Activated CD8-positive, alpha-beta memory T cell treated with anti-CD3 and anti-CD28 coated beads, Interleukin-2, amount 50 U/mL, for 48 hours (primary cell): Measurements from ENCODE around the gene KDR.

Source experiments
- DNase-seq: peaks from one replicate; pipeline ENCODE4 v3.0.0-alpha.2; 2020

Gene KDR

DNA sequence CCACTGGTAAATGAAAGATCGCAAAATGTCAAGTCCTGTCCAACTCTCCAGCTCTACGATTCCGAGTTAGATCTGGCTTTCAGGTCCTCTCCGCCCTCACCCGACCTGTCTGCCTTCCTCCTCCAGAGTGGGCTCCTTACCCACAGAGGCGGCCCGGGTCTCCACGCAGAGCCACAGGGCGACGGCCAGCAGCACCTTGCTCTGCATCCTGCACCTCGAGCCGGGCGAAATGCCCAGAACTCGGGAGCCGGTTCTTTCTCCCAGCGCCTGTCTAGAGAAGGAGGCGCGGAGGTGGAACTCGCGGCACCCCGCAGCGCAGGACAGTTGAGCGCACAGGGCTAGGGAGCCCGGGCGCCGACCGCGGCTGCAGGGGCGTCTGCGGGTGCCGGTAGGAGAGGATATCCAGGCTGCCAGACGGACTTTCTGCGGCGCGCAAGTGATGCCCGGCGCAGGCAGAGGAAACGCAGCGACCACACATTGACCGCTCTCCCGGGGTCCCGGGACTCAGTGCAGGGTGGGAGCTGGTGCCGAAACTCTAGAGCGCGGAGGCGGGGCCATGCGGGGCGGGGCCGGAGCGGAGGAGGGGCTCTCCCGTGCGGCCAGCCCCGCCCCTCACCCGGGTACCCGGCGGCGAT lies at the start of gene KDR:
TSS of gene KDR (minus strand) at position 509 of the 635 bp plus-strand sequence. CDS start at position 207, 302 bp downstream.
- DNase-seq = no peak

DNA sequence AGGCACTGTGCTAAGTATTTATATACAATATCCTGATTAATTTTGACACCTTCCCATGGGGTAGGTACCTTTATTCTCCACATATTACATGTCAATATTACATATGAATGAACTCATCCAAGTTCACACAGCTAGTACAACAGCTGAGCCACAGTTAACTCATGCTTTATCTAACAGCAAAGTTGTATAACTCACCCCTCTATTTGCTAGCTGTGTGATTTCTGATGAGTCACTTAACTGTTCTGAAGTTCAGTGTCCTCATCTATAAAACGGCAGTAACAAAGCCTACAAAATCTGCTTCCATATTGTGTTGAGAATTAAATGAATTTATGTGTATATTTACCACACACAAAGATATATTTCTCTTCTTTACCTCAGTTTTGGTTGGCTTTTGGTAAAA lies 48.2 kb upstream of the KDR start:
- DNase-seq = no peak

DNA sequence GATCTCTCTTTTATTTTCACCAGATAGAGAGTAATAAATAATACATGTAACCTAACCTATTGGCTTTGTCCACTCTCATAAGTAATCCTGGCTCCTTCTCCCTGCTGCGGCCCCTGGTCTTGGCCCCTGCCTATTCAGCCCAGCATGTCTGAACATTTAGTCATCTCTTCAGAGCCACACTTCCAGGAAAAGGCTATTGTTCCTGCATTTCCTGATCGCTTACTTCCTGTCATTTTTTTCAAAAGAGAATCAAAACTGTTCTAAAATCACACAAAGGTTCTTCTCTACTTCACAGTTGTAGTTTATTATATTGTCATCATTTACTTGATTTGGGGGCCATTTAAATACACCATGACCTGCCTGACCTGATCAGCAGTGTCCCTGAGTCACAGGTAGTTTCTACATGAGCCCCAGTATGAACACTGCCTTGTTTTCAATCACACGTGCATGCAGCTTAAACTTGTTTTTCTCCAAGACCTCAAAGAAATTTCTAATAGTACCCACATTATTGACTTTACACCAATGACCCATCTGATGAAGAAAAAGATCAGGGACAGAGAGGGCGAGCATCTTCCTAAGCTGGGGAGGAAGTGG lies 47.4 kb upstream of the KDR start:
- DNase-seq = no peak

DNA sequence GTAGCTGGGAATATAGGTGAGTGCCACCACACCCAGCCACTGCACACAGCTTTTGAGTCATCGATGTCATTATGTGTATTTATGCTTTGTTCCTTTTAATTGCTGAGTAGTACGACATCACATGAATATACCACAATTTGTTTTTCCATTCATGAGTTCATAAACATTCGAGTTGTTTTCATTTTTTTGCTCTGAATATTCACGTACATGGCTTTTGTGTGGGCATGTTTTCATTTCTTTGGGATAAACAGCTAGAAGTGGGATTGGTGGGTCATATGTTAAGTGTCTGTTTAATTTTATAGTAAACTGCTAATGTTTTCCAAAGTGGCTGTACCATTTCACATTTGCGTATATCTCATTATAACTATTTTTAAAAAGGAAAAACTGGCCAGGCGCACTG lies 45.1 kb upstream of the KDR start:
- no peak for DNase-seq

DNA sequence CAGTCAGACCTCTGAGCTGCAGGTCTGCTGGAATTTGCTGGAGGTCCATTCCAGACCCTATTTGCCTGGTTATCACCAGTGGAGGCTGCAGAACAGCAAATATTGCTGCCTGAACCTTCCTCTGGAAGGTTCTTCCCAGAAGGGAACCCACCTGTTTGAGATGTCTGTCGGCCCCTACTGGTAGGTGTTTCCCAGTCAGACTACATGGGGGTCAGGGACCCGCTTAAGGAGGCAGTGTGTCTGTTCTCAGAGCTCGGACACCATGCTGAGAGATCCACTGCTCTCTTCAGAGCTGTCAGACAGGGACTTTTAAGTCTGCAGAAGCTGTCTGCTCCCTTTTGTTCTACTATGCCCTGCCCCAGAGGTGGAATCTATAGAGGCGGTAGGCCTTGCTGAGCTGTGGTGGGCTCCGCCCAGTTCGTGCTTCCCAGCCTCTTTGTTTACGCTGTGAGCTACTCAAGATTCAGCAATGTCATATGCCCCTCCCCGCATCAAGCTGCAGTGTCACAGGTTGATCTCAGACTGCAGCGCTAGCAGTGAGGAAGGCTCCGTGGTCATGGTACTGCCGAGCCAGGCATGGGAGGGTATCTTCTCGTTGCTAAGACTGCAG lies 44.1 kb upstream of the KDR start:
- no peak for DNase-seq

DNA sequence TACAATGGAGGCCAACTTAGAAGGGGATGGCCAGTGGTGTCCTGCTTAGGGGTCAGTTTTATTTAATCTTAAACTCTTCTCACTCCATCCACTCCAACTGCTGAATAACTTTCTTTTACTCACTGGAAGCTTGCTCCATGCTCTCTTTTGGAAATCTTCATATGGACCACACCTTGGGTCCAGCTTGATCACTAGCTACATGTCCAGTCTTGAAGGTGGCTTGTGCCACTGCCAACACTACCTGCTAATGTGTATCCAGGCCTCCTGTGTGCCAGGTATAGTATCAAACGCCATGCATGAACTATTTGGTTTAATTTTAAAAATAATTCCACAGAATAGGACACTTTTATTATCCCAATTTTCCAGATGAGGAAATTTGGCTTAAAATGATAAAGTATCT lies 37.0 kb upstream of the KDR start:
- no peak for DNase-seq

DNA sequence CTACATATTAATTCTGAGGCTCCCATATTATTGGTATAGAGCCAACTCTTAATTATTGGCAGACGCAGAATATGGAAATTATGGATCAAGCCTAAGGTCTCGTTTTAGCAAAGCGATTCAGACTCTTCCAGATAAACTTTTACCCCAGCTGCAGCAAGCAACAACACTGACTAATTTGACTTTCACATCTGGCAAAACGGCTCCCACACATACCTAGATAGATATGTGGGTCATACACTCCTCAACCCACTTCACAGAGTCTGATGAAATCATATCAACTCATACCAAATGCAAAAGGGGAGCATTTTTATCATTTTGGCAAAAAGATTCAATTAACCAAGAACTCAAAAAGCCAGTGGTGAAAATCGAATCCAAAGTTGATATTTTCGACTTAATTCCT lies 36.3 kb upstream of the KDR start:
- DNase-seq = no peak

DNA sequence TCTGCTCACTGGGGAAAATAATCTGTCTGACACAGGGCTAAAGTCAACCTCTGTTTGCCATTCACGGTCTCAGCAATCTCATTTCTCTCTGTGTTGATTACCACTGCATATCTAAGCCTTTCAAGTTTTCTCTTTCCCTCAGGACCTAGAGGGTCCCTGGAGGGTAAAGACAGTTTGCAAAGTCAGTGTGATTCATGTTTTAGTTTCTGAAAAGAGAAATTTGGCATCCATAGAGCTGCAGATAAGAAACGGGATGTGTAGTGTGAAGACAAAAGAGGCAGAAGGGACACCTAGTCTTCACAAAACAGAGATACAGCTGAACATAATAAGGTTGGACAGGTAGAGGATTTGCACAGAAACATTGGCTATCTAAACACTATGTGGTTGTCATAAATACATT lies 34.5 kb upstream of the KDR start:
- no peak for DNase-seq

DNA sequence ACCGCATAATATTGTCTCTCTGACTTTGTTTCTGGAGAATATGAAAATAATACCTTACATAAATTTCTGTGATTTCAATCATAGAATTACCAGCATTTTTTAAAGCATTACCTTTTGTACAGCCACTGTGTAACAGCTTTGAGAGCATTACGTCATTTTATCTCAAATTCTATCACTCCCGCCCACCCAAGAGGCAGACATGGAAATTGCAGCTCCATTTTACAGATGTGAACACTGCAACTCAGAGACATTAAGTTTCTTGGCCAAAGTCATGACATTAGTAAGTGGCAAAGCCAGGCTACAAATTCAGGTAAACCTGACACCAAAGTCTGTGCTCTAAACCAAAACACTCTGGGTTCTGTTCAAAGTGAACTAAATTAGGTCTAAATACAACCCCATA lies 33.6 kb upstream of the KDR start:
- DNase-seq = no peak

DNA sequence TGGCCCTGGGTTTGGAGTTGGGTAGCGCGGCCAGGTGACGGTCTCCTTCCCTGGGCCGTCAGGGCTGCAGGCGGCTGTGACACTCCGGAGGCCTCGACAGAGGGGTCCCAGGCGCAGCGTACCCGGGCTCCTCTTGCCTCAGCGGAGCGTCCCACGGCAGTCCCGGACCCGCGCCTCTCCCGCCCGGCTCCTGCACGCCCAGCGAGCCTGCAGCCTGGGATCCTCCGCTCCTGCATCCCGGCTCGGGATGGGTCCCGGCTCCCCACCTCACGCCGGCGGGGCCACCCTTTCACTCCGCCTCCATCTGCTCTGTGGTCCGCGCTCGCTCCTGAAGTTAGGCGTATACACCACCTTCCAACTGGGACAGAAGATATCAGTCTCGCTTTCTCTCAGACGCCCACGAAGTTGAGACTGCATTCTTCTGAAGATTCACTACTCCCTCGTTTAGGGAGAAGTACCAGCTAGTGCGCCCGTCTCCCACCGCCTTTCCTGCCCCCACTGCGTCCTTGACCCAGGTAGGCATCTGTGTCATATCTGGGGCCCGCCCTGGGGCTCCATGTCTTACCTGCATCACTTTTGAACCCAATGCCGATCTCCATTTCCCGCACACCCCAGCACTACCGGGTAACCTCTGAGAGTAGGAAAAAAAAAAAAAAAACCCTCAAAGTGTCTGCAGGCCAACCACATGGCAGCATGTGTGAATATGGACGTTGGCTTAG lies 32.3 kb upstream of the KDR start:
- no peak for DNase-seq

DNA sequence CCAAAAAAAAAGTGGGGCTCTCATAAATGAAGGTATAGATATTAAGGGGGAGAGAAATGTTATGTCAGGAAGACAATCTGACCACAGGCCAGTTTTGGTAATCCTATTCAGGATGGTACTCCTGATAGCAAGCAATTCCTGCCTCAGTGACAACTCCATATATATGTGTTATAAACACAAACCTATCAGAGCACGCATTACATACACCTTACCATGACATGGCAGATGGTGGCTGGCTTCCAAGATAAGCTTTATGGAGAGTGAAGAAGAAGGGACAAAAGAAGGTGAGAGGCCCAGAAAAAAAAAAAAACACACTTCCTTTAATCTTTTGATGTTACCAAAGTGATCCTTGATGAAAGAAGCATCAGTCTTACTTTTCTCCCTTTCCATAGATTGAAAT lies 29.5 kb upstream of the KDR start:
- no peak for DNase-seq

DNA sequence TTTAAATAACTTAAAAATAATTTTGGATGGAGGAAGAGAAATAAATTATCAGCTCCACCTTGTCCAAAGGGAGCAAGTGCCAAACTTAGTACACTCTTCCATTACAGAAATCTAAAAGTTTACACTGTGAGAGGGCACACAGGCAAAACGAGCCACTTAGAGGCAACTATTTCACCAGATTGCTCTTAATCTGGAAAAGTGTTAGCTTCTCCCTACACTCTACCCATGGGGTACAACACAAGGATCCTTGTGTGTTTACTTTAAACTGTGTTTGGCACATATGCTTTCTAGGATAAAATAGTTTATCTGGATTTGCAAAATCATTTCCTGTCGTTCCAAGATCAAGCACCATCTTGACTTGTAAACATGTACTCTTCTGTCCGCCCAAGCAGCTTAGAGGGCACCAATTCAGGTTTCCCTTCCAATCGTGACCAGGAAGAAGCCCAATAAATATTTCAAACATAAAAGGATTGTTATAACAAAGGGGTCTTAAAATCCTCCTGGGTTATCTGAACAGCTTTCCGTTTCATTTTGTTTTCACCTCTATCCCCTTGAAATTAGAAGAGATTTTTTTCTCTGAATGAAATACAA lies 29.0 kb upstream of the KDR start:
- no peak for DNase-seq

DNA sequence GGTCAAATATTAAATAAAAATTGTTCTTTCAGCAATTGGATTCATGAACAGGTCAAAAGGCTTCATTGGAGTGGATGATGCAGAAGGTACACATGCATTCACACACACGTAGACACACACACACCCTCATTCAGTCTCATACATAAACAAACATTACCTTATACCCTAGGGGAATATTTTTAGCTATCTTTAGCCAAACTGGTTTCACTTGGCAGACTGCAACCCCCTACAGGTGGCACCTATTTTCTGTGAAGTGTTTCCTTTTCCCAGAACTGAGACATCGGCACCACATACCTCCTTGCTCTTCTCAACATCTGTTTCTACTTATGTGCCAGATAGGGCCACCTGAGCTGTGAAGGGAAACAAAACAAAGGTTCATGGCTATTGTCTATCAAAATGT lies 18.5 kb upstream of the KDR start:
- no peak for DNase-seq

DNA sequence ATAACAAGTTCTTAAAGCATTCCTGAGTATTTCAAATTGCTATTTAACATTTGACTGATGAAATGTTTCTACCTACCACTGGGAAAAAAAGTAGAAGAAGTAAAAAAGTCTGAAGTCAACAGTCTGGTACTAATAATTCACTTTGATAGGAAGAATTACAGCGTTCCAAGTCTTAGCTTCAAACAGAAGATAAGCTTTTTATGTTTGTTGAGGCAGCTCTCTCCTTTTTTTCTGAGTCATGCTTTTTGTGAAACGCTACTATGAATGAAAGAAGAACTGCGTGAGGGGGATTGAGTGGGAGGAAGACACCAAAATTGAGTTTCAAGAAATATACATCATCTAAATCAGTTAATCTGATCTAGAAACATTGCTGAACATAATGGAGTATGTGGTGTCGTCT lies 13.0 kb upstream of the KDR start:
- no peak for DNase-seq

DNA sequence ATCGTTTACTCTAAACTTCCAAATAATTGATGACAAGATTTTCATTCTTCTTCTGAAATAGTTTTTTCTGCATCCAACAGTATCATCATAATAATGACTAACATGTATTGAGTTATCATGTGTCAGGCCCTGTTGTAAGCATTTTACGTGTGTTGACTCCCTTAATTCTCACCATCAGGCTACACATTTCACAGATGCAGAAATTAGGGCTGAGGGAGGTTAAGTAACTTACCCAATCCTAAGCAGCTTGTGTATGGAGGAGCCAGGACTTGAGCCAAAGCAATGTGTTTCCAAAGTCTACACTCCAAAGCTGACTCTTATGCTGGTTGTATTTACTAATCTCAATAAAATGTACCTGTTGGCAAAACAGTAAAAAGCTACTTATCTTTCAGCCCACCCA lies 11.2 kb upstream of the KDR start:
- DNase-seq = no peak

DNA sequence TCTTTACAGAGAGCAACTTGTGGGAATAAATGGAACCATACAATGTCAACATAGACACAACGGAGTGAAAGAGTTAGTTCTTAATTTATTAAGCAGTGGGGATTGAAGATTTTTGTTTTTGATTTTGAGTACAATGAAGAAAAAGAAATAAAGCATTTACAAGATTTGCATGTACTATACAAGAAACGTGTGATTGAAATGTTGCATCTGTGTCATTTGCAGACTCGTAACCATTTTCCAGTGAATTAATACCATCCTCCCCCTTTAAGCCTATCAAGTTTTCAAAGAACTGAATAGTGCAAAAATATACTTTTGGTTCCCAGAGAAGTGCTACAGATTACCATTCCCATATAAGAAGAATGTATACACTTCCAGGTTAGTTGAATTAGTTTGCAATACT lies 8.6 kb upstream of the KDR start:
- no peak for DNase-seq

DNA sequence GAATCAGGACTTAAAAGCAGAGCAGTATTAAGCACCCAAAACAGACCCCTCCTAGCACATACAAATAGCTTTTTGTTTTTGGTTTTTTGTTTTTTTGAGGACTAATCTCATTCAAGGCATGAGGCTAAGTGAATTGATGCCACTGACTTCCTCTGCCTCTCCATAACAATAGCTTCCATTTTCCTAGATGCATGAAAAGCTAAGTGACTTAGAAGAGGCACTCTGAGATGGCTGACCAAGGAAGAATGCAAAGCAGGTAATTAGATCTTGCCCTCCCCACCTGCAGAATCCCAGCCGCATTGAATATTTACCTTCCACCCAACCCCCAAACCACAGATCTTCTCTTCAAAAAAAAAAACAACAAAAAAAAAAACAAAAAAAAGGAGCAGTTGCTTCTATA lies 7.4 kb upstream of the KDR start:
- no peak for DNase-seq

DNA sequence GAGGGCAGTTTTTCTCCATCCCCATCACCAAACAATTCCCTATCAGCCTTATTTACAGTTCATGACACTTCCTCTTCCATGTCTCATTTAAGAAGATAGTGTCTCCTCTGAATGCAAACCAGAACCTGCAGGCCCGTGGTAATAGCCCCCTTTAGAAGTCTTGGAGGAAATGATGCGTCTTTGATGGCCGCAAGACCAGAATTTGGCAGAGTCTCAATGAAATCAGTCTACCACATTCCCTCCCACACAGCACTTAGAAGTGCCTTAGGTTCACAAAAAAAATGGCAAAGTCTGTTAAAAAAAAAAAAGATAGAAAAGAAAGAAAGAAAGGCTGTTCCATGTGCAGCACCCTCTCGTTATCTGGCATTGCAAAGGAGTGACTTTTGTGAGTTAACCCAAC lies 2.1 kb upstream of the KDR start:
- DNase-seq = no peak

DNA sequence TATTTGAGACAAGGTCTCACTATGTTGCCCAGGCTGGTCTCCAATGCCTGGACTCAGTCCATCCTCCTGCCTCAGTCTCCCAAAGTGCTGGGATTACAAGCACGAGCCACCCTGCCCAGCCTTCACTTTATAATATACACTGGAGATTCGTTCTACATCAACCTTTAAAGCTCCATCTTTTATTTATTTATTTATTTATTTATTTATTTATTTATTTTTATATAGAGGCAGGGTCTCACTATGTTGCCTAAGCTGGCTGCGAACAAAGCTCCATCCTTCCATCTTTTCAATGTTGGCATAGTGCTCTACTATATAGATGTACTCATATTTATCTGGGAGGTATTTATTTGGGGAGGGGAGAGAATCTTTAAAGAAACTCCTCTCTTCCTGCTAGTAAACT lies 1.7 kb upstream of the KDR start:
- no peak for DNase-seq

DNA sequence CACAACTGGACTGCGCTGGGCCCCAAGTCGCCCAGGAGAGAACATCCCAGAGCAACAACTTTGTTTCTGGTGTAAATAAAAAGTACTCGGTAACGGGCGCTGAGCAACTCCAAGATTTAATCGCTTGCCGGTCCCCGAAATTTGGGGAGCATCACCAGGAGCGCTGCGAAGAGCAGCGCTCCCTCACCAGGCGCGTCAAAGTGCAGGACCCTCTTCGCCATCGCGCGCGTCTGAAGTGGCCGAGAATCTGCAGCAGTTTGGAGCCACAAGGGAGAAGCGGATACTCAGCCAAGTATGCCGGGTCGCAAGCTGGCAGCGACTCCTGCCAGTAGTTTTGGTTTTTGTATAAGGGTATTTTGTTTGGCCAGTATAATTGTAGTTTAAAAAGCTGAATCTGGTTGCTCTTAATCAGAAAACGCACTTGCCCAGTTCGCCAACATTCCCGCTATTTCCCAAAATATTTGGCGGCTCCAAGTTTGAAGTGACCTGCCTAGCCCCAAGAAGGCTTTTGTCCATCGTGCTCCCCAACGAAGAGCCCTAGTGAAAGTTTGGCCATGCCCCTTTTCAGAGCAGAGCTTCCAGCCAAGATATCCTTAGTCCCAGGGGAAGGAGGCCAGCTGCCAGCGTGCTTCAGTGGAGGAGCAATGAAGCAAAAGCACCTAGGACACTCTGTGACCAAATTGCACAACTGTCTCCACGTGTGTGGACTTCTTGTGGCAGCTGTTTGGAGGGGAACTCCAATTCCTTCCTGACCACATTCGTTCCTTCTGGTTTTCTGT lies 557 bp upstream of the KDR start:
- DNase-seq = no peak

DNA sequence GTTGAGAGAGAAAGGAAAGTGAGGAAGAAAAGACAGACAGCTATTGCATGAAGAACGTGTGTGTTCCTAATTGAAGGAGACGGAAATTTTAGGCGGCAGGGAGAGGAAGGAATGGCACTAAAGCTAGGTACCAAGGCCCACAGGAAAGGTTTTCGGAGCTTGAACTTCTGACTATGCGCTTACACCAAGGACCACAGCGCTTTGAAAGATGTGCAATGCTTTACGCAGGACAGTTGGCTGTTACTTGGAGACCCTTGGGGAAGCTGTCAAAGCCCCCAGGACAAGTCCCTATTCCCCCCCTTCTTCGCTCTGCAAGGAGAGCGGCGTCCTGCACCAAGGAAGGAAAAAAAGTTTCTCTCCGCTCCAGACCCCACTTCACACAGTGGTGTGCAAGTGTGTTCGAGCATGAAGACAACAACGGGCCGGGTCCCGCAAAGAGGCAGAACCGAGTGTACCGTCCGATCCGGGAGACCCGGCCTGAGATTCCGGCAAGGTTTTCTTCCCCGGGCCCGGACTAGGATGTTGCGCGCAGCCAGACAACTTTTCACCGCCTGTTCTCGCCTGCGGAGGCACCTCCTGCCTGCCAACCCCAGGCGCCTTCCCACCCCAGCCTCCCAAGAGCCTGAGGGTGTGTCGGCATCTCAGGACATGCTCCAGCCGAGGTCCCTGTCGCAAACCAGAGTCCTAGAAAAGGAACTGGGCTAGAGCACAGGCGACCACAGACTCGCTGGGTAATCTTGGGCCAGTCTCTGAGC lies 896 bp downstream of the KDR start:
- DNase-seq = no peak

DNA sequence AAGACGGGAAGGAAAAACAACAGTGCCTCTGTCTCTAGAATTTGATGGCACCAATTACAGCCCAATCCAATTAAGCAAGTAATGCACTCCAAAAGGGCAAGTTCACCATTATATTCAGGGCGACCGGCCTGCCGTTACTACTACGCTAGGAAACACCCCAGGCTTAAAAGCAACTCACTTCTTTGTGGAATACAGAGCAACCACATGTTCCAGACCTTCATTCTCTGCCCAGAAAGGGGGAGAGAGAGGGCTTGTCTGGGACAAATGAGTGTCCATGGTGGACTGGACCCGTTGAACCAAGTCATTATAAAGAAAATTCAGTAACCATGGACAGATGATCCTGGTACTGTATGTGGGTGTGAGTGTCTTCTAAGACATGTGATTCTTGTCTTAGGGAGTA lies 1.6 kb downstream of the KDR start:
- no peak for DNase-seq
